Measurements from ENCODE around the gene CRACDL.

CRACDL gene

DNA sequence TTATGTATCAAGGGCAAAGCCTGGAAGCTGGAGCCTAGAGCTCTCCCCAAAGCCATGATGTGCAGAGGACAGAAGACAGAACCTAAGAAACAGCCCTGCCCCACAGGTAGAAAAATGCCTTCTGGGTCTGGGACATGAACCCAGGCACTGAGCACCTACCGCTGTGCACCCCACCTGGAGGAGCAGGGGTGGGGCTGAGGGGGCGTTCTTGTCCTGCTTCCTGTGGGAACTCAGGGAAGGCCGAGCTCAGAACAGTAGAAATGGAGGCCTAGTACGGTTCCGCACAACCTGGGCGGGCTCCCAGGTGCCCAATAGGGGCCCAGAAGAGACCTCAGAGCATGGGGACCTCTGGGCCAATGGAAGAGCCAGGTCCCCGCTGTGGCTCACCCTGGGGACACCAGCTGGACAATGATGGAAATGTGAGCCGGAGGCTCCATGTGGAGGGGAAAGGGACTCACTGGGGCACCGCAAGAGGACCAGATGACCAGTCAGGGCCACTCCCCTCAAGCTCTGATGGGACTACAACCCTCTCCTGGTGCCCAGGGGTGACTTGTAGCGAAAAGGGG lies 3.2 kb downstream of the CRACDL start:
- TF ChIP-seq, protein P1, sequence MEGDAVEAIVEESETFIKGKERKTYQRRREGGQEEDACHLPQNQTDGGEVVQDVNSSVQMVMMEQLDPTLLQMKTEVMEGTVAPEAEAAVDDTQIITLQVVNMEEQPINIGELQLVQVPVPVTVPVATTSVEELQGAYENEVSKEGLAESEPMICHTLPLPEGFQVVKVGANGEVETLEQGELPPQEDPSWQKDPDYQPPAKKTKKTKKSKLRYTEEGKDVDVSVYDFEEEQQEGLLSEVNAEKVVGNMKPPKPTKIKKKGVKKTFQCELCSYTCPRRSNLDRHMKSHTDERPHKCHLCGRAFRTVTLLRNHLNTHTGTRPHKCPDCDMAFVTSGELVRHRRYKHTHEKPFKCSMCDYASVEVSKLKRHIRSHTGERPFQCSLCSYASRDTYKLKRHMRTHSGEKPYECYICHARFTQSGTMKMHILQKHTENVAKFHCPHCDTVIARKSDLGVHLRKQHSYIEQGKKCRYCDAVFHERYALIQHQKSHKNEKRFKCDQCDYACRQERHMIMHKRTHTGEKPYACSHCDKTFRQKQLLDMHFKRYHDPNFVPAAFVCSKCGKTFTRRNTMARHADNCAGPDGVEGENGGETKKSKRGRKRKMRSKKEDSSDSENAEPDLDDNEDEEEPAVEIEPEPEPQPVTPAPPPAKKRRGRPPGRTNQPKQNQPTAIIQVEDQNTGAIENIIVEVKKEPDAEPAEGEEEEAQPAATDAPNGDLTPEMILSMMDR (IDR thresholded peaks at IDR 0.05; ENCODE audit: low read depth, low read length): no peak
- no peak overlapping the region for H3K4me3 ChIP-seq (ENCODE audit: low read depth, low read length)

DNA sequence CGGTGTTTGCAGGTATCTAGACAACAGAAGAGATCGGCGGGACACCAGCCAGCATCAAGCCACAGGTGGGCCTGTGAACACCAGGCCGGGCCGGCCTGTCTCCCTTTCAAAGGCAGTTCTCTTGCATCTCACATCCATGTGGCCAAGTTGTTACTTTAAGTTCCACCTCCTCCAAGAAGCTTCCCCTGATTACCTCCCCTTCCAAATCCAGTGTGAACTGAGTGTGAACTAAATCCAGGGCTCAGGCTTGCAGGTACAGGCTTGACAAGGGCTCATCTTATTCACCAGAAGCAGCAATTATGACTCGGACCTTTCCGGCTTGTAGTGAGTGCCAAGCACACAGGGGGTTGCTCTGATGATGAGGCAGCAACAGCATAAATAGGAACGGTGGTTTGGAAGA lies 3.9 kb downstream of the CRACDL start:
- TF ChIP-seq, protein P1 (IDR thresholded peaks at IDR 0.05; ENCODE audit: low read depth, low read length): no peak

DNA sequence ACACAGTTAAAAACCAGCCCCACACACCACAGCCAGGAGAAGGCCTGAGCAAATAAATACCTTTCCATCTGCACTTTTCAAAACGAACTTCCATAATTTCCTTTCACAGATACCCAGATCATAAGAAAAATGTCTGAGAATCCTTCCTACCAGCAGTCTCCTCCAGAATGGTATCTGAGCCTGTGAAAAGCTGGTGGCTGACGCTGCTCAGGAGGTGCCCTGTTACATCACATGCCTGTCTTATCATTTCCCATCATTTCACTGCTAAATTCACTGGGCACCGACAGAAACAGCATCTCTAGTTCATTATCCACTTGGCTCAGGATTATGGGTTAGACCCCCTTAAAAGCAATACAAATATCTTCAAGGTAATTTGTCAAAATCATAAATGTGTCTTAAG lies 4.4 kb downstream of the CRACDL start:
- TF ChIP-seq, protein P1 (IDR thresholded peaks at IDR 0.05; ENCODE audit: low read depth, low read length): no peak

More for the DNA sequence above, 3.9 kb downstream of the CRACDL start:
- no peak overlapping the region for H3K4me3 ChIP-seq (ENCODE audit: low read depth, low read length)

DNA sequence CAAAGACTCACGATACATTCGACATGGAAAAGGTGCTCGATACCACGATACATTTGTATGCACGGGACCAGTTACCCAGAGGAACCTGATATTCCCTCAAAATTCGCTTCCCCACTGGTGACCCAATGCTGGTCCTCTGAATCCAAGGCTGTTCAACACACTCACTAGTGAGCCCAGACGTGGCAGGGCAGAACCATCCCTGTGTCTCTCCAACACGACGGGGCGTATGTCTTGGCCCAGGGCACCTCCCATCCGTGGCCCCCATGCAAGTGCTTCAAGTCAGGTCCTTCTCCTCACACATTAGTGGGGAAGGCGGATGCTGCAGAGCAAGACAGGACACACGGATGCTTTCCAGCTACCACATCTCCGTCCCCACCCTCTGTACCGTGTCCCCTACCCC lies 6.1 kb downstream of the CRACDL start:
- TF ChIP-seq, protein P1 (IDR thresholded peaks at IDR 0.05; ENCODE audit: low read depth, low read length): no peak
- H3K4me3 ChIP-seq (ENCODE audit: low read depth, low read length): no peak overlapping the region

More for the DNA sequence above, 4.4 kb downstream of the CRACDL start:
- H3K4me3 ChIP-seq (ENCODE audit: low read depth, low read length): no peak overlapping the region

DNA sequence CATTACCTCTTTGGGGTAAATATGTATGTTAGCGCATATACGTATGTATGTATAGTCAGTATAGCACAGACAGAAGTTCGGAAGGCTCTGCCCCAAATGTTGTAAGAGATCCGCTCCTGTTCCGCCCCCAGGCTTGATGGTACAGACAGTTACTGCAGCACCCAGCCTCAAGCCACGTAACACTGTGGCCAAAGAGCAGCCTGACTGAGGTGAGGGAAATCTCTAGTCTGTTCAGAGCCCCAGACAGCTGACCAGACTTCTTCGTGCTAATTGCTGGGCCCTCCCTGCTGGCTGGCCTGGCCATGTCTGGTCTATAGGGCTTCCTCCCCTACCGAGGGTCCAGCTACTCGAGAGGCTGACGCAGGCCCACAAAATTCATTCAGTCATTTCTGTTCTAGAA lies 7.8 kb downstream of the CRACDL start:
- TF ChIP-seq, protein P1 (IDR thresholded peaks at IDR 0.05; ENCODE audit: low read depth, low read length): no peak
- no peak overlapping the region for H3K4me3 ChIP-seq (ENCODE audit: low read depth, low read length)

DNA sequence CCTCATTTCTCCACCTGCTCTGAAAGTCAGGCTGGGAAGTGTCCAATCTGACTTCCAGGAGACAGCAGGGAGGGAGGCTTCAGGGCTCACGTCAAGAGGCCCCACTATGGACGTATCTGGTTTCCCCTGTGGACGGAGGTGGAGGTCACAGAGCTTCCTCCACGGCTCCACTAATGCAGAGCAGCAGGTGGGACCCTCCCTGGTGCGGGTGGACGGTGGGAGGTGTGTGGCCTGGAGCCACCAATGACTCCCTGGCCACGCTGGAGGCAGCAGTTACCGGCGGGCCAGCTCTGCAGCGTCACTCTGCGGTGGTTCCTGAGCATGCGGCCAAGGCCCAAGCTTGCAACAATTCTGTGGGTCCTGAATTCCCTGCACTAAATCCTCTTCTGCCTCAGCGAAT lies 9.0 kb downstream of the CRACDL start:
- no peak overlapping the region for H3K4me3 ChIP-seq (ENCODE audit: low read depth, low read length)
- TF ChIP-seq, protein P1 (IDR thresholded peaks at IDR 0.05; ENCODE audit: low read depth, low read length): no peak

DNA sequence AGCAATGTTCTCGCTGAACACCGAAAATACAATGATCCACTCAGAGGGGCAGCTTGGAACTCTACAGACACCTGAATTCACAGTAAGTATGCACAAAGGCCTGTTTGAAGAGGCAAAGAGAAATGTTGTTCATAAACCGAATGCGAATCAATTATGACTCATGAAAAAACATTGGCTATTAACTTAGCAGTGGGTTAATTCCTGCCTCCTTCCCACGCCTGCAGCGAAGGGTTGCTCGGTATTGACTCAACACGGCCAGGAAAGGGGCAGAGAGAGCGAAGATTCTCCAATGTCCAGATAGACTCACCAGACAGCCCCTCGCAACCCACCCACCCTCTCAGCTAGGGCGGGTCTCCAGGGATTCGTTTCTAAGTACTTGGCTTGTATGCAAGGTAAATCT lies 9.4 kb downstream of the CRACDL start:
- TF ChIP-seq, protein P1 (IDR thresholded peaks at IDR 0.05; ENCODE audit: low read depth, low read length): no peak
- H3K4me3 ChIP-seq (ENCODE audit: low read depth, low read length): no peak overlapping the region
